Bone marrow (tissue), 2 donors: ENCODE results near the gene SYT3.
"Not testable (repeated sequence)": the region's sequence is repeated elsewhere in the genome, so short reads cannot be mapped to it uniquely, and the experiment has no call there.

Source experiments
- DNase-seq, 2 donors: peaks; one replicate each; lab custom pipeline; 2025; lab: John Stamatoyannopoulos, UW

SYT3 gene

DNA sequence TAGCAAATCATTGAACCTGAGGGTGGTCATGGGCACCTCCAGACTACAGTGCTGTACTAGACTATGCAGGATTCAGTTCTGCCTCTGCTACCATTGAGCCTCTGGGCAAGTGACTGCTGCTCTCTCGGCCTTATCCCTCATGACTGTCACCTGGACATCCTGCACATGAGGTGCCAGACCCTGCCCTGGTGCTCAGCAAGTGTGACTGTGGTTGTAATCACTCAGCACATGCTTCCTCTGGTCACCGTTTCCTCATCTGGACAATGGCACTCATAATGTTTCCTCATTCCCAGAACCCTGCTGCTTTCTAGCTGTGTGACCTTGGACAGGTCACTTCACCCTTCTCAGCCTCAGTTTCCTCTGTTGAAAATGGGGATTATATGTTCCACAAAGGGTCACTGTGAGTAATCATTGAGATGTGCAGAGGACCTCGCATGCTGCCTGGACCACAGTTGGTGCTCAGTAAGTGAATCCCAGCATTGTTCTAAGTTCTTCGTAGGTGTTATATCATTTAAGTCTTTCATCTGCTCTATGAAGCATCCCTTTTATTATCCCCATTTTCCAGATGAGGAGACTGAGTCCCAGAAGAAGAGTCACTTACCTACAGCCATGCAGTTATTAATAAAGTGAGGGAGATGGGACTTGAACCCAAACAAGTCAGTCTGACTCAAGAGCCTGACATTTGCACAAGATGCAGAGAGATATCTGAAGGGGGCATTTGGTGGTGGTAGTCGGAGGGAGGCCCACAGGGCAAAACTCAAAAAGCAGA, 3.2 kb downstream of the SYT3 start:
- DNase-seq = no peak

DNA sequence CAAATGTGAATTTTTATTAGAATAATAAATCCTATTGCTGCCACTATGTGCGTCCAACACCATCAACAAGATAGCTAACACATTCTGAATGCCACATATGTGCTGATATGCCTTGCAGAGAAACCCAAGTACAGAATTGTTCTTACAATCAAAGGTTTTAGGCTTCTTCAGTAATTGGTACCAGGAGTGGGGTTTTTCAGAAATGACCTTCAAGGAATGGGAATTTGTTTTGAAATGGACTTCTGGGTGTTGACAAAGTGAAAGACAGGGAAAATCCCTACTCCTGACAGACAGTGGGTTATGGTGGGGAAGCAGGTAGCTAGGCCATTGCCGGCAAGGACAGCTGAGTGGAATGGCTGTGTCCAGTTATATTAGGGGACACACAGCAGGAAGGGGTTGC, 5.7 kb downstream of the SYT3 start:
- no peak for DNase-seq

DNA sequence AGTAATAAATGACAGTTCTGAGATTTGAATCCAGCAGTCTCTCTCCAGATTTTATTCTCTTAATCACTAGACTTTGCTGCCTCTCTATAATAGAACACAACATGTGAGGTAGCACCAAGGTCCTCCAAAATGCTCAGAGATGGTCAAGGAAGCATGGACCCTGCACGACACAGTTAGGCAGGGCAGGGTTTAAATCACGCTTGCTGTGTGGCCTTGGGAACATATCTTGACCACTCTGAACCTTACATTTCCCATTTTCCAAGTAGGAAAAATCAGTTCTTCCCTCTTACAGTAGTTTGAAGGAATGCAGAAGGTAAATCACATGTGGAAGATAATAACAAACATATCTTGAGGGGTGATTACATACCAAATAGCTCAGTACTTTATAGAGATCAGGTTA, 6.3 kb downstream of the SYT3 start:
- no peak for DNase-seq

DNA sequence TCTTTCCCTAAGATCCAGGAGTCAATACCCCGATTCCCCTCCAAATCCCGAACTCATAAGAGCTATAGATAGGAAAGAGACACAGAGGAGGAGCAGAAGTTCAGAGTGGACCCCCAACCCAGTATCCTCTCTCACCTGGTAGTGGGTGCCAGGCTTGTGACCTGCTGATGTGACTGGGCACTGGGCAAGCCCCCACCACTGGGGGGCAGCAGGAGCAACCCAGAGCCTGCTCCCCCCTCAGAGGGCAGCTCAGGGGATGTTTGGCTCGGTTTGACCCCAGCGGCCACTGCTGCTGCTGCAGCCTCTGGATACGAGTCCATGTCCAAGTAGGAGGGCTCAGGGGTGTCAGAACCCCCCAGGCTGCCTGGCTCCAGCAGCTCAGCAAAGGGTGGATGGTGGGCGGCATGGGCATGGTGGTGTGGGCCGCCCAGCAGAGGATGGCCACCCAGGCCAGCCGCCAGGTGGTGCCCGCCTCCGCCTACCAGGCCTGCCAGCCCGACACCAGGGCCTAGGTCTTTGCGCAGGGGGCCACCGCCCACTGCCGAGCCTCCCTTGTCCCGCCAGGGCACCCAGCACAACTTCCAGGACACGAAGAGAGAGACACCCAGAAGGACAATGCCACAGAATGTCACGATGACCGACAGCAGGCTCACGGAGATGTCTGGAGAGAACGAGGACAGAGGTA, 7.4 kb downstream of the SYT3 start:
- DNase-seq = no peak

DNA sequence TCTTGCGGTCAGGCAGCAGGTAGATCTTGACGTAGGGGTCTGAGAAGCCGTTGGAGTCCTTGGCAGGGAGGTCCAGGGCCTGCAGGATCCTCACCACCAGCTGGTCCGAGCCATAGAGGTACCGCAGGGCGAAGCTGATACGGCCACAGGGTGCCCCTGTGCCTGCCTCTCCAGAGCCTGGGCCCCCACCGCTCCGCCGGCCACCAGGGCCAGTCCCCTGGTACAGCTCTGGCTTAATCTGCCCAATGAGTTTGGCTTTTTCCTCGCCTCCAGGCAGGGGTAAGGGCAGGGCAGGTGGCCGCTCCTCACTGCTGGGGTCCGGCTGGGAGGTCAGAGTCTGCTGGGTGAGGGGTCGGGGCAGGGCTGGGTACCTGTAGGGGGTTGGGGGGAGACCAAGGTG, 9.9 kb downstream of the SYT3 start:
- no peak for DNase-seq

DNA sequence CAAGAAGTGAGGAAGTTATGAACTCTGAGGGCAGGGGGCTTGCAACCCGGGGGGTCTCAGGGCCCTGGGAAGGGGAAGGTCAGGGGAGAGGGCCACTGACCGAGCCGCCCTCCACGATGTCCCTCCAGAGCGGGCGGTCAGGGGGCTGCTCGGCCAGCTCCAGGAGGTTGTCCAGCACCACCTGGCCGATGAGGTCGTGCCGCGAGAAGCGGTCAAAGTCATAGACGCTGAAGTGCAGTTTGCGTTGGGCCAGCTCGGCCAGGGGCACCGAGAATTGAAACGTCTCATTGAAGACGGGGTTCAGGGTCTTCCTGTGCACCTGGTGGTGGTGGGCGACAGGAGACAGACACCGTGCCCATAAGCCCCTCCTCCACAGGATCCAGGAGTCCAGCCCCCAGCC, 10.5 kb downstream of the SYT3 start:
- DNase-seq = no peak

DNA sequence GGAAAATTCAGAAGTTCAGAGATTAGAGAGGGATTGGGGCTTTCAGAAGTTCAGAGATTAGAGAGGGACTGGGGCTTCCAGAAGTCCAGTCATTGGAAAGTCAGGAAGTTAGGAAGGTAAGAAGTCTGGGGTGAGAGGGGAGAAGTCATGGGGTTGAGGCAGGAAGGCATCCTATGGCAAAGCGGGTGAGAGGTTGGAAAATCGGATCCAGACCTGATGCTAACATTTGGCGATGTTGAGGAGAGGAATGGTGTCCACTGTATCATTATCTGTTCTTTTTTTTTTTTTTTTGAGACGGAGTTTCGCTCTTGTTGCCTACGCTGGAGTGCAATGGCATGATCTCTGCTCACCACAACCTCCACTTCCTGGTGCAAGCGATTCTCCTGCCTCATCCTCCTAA, 11.1 kb downstream of the SYT3 start:
- DNase-seq = no peak

DNA sequence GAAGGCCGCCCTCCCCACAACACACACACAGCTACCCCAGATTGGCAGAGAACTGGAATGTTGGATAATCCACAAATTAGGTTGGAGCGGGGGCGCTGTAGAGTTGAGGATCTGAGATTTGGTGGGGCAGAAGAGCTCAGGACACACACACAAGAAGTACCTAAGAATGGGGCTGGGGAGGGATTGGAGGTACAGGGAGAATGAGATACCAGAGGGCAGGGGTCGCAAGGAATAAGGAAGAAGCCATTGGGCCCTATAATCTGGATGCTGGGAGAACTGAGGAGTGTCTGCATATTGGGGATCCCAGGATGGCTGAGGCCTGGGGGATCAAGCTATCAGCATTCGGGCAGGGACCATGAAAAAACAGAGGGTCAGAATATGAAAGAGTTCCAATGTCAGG, 11.5 kb downstream of the SYT3 start:
- DNase-seq = no peak

DNA sequence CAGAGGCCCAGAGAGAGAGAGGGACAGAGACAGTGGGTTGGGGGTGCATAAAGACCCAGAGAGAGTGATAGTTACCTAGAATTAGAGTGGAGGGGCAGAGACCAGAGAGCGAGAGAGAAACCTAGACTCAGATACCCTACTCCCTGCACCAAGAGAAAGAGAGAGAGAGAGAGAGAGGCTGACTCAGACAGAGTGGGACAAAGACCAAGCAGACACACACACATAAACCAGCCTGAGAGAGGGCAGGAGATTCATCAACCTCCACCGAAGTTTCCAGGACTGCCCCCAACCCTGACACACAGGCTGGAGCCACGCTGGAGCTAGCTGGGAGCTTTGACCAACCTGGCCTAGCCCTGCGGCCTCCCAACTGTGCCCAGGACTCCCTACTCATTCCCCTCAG, 12.9 kb downstream of the SYT3 start:
- no peak for DNase-seq

DNA sequence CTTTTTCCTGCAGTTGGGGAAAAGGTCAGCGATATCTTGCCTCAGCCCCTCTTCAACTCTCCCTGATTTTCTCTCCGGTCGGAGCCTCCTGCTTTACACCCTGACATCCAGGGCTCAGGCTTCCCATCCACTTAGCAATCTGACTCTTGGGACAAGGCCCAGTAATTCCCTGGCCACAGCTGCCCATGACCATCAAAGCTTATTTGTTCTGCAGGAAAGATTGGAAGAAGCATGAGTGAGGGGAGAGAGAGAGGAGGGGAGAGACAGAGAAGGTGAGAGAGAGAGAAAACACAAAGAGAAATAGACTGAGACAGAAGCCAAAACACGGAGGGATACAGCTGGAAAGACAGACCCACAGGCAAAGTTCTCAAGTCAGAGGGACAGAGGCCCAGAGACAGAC, 13.7 kb downstream of the SYT3 start:
- no peak for DNase-seq

DNA sequence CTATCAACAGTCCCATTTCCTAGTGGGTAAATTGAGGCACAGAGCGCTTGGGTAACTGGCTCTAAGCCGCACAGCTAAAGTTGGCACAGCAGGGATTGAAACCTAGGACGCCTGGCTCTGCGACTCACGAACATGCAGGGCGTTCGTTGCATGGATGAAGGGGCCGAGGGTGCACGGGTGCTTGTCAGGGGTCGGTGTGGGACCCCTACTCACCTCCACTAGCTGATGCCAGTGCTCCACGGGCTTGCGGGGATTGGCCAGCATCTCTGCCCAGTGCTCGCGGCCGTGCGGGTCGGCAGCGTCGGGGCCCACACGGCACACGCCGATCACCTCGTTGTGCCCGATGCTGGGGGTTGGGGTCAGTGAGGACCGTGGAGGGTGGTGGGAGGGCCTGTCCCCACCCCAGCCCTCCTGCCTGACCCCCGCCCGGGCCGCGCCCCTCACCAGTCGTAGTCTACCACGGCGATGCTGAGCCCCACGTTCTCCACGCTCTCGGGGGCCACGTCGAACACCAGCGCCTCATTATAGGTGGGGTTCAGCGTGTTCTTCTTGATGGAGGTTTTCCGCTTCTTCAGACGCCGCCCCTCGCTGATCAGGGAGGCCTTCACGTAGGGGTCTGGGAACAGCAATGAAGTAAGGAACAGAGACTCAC, 14.6 kb downstream of the SYT3 start:
- DNase-seq = no peak

DNA sequence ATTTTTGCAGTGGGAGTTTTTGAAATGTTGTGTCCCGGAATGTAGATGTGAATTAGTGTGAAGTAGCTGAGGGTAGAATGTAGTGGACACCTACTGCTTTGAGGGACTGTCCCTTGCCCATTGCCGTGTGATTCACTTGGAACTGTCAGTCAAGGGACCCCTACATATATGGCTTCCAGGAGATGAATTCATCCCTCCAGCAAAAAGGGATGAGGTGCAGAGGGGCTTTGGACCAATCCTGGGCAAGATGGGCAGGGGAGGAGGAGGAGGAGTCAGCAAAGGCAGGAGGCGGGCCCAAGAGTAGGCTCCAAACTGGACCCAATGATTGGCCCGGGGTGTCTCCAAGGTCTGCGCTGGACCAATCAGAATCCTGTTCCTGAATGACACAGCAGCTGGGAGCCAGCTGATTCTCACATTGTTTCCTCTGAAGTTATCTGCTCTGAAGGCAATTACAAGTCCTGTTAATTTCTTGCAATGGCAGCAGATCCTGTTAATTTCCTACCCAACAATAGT, 19.2 kb downstream of the SYT3 start:
- not testable (repeated sequence) for DNase-seq

DNA sequence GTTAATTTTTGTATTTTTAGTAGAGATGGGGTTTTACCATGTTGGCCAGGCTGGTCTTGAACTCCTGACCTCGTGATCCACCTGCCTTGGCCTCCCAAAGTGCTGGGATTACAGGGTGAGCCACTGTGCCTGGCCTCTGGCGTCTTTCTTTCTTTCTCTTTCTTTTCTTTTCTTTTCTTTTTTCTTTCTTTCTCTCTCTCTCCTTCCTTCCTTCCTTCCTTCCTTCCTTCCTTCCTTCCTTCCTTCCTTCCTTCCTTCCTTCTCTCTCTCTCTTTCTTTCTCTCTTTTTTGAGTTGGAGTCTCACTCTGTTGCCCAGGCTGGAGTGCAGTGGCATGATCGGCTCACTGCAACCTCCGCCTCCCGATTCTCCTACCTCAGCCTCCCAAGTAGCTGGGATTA, 20.5 kb downstream of the SYT3 start:
- DNase-seq = not testable (repeated sequence)

DNA sequence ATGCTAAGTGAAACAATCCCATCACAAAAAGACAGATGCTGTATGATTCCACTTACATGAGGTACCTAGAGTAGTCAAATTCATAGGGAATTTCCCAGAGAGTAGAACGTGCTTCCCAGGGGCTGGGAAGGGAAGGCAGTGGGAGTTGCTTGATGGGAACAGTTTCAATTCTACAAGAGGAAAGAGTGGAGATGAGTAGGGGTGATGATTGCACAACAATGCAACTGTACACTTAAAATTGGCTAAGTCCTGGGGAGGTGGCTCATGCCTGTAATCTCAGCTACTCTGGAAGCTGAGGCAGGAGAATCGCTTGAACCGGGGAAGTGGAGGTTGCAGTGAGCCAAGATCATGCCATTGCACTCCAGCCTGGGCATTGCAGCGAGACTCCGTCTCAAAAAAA, 21.3 kb downstream of the SYT3 start:
- DNase-seq = not testable (repeated sequence)

DNA sequence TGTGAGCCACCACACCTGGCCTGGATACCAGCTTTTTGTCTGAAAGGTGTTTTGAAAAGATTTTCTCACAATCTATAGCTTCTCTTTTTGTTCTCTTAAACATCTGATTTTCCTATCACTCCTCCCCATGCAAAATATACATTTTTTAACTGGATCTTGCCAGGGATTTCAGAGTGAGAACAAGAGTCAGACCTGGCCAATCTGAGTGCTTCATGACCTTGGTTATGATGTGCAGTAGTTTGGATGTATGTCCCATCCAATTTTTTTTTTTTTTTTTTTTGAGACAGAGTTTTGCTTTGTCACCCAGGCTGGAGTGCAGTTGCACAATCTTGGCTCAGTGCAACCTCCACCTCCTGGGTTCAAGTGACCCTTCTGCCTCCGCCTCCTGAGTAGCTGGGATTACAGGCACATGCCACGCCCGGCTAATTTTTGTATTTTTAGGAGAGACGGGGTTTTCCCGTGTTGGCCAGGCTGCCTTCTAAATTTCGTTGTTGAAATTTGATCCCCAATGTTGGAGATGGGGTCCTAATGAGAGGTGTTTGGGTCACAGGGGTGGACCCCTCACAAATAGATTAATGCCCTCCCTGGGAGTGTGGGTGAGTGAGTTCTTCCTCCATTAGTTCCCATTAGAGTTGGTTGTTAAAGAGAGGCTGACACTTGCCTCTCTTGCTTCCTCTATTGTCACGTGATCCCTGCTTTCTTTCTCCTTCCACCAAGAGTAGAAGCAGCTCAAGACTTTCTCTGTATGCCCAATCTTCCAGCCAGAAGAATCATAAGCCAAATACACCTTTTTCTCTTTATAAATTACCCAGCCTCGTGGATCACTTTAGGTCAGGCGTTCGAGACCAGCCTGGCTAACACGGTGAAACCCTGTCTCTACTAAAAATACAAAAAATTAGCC, 26.9 kb downstream of the SYT3 start:
- not testable (repeated sequence) for DNase-seq

DNA sequence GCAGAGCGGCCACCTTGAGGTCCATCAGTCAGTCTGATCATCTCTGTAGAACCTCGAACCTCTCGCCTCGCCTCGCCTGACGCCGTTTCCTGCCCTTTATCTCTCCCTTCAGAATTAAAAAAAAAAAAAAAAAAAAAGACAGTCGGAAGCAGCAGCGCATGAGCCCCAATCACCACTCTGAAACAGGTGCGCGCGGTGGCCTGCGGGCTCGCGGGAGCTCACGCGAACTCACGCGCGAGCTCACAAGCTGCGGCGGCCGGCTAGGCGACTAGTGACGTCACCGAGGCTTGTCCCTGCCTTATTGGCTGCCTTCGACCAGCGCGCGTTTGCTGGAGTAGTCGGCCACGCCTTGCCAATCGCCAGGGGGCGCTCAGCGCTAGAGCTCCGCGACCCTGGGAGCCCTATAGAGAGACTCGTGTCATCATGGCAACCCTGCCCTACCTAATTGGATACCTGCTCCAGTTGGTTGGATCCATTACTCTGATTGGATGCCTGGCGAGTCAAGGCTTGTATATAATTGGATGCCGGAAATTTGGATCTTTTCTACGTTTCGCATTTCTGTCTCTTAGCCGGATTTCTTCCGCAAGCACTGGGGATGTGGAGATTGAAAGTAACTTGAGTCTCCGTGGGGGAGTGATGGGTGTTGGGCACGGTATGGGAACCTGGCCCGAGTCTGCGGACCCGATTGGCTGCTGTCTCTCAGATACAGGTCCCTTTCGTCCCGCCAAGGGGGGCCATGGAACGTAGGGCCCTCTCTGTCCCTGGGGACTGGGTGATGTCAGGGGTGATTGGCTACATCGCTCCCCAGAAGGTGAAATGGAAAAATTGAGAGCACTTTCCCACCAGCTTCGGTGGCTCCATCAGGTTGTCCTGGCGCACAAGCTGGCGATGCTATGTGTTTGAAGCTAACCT, 31.6 kb downstream of the SYT3 start:
- peak; percentile 18 for DNase-seq

DNA sequence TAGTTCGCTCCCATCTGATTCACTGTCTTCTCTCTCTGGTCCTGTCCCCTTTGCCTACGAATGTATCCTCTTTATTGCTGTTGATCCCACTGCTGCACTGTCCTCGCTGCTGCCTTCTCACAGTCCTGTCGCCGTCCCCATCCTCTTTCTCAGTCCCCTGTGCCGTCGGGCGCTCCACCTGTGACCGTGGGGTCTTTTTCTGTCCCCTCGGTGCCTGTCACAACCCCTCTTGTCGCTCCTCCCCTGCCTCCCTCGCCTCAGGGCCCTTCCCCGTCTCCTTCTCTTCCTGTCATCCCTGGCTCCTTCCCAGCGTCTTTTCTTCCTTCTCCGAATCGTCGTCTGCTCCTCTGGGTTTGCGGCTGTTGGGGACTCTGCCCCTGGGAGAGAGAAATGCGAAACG, 32.3 kb downstream of the SYT3 start:
- DNase-seq = no peak

DNA sequence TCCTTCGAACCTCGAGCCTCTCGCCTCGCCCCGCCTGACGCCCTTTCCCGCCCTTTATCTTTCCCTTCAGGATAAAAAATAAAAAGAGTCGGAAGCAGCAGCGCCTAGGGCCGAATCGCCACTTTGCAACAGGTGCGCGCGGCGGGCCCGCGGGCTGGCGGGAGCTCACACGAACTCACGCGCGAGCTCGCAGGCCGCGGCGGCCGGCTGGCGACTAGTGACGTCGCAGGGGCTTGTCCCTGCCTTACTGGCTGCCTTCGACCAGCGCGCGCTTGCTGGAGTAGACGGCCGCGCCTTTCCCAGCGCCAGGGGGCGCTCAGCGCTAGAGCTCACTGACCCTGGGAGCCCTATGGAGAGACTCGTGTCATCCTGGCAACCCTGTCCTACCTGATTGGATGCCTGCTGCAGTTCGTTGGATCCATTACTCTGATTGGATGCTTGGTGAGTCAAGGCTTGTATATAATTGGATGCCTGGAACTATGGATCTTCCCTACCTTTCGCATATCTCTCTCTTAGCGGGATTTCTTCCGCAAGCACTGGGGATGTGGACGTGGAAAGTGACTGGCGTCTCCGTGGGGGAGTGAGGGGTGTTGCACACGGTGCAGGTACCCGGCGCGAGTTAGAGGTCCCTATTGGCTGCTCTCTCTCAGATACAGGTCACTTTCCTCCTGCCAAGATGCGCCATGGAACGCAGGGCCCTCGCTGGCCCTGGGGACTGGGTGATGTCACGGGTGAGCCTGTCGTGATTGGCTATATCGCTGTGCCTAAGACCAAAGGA, 33.4 kb downstream of the SYT3 start:
- DNase-seq = not testable (repeated sequence)

DNA sequence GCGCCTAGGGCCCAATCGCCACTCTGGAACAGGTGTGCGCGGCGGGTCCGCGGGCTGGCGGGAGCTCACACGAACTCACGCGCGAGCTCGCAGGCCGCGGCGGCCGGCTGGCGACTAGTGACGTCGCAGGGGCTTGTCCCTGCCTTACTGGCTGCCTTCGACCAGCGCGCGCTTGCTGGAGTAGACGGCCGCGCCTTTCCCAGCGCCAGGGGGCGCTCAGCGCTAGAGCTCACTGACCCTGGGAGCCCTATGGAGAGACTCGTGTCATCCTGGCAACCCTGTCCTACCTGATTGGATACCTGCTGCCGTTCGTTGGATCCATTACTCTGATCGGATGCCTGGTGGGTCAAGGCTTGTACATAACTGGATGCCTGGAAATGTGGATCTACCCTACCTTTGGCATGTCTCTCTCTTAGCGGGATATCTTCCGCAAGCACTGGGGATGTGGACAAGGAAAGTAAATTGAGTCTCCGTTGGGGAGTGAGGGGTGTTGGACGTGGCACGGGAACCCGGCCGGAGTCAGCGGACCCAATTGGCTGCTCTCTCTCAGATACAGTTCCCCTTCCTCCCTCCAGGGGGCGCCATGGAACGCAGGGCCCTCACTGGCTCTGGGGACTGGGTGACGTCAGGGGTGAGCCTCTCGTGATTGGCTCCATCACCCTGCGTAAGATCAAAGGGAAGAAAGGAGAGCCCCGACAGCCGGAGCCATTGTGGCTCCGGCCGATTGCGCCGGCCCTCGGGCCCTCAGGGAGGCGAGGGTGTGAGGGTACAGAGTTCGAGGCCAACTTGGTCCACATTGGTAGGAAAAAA, 35.2 kb downstream of the SYT3 start:
- DNase-seq = not testable (repeated sequence)
